Fibroblast of lung (primary cell): Measurements from ENCODE around the gene KCND2. TPM values are rescaled to one million over a fixed set of nuclear protein-coding genes. Genes with fewer than 3 reads are reported as not detected.

Experiments
- DNase-seq, 2 donors: peaks; one replicate each; pipeline versions ENCODE4 v3.0.0 to v3.0.0-alpha.2; 2010; ENCODE audit warnings: low read depth in 2 of 2
- H2AFZ ChIP-seq: 2 replicates; pipeline ENCODE4 v1.5.1; 2012; ENCODE audit warnings: low read length, control low read depth, inconsistent platforms
- H3K27ac ChIP-seq: 2 replicates; pipeline ENCODE4 v1.5.1; 2011; ENCODE audit warnings: low read length, control low read depth; ENCODE audit not compliant: insufficient read depth
- H3K27me3 ChIP-seq: 2 replicates; pipeline ENCODE4 v1.5.1; 2011; ENCODE audit warnings: mild to moderate bottlenecking, low read length; ENCODE audit not compliant: control insufficient read depth, insufficient read depth
- H3K36me3 ChIP-seq: 2 replicates; pipeline ENCODE4 v1.5.1; 2011; ENCODE audit warnings: low read length; ENCODE audit not compliant: control insufficient read depth, insufficient read depth
- H3K4me1 ChIP-seq: 2 replicates; pipeline ENCODE4 v1.5.1; 2011; ENCODE audit warnings: low read length; ENCODE audit not compliant: control insufficient read depth, insufficient read depth; ENCODE audit errors: extremely low read depth
- H3K4me2 ChIP-seq: 2 replicates; pipeline ENCODE4 v1.5.1; 2011; ENCODE audit warnings: low read length, control low read depth; ENCODE audit not compliant: insufficient read depth; ENCODE audit errors: extremely low read depth
- H3K4me3 ChIP-seq, 4 experiments: fragments of 200-600 bp in 1 of 4; sonication (generic) in 1 of 4; replicated peaks in 1 of 4; 2 replicates each; pipeline ENCODE4 v1.5.1; 2011 to 2016; ENCODE audit warnings: low read length in 4 of 4, low read depth in 3 of 4, mild to moderate bottlenecking in 3 of 4, control low read depth in 2 of 4, inconsistent platforms in 1 of 4, mixed read lengths in 1 of 4; ENCODE audit not compliant: insufficient read depth in 1 of 4; ENCODE audit errors: control extremely low read depth in 1 of 4
- H3K79me2 ChIP-seq: 2 replicates; pipeline ENCODE4 v1.5.1; 2012; ENCODE audit warnings: mild to moderate bottlenecking, low read length, inconsistent platforms; ENCODE audit not compliant: control insufficient read depth, insufficient read depth
- H3K9ac ChIP-seq: 2 replicates; pipeline ENCODE4 v1.5.1; 2011; ENCODE audit warnings: mild to moderate bottlenecking, low read length, control low read depth; ENCODE audit not compliant: insufficient read depth
- H3K9me3 ChIP-seq: 2 replicates; pipeline ENCODE4 v1.5.1; 2012; ENCODE audit warnings: low read depth, low read length; ENCODE audit not compliant: control insufficient read depth, insufficient read depth
- H4K20me1 ChIP-seq: 2 replicates; pipeline ENCODE4 v1.5.1; 2011; ENCODE audit warnings: low read length; ENCODE audit not compliant: control insufficient read depth, insufficient read depth; ENCODE audit errors: extremely low read depth
- CTCF ChIP-seq, 2 donors: IDR thresholded peaks in 1 of 2; conservative IDR thresholded peaks in 1 of 2; 1 replicate in 1 of 2; 2 replicates in 1 of 2; pipeline ENCODE4 v1.5.1; 2011 to 2012; ENCODE audit warnings: low read length in 2 of 2, control low read depth in 1 of 2, inconsistent platforms in 1 of 2, low read depth in 1 of 2, mild to moderate bottlenecking in 1 of 2
- EZH2 ChIP-seq: IDR thresholded peaks from 2 replicates; pipeline ENCODE4 v1.5.1; 2012; ENCODE audit warnings: low read length, control low read depth, mild to moderate bottlenecking; ENCODE audit errors: missing control alignments
- polyA plus RNA-seq, 2 donors: library from polyadenylated mRNA; depleted of rRNA in 1 of 2; stranded (reverse) in 1 of 2; unstranded in 1 of 2; fragments of >200 nt; gene quantifications; 2 replicates each; pipeline ENCODE4 v1.2.1, GENCODE V29; 2011 to 2012; ENCODE audit warnings: missing spikeins in 1 of 2
- total RNA-seq: library from RNA; depleted of rRNA; stranded (reverse); fragments of >200 nt; gene quantifications from 2 replicates; pipeline ENCODE4 v1.2.1, GENCODE V29; 2014

KCND2 gene
- total and polyA plus RNA-seq, 2 donors (not counting 1 experiment from before 2014, with no cell fraction given): 2.1 to 6.1 TPM

GRCh38 chr7:120553491-120553890 is 280.5 kb downstream of the KCND2 start:
- no peak overlapping the region for H3K27ac ChIP-seq
- H3K4me1 ChIP-seq: no peaks in the 10 kb centered on the region
- no peaks in the 10 kb centered on the region for H3K27me3 ChIP-seq
- no peak overlapping the region for H3K4me2 ChIP-seq
- no peak overlapping the region for H3K4me3 ChIP-seq
- H3K9me3 ChIP-seq: no peaks in the 10 kb centered on the region
- H3K79me2 ChIP-seq: no peaks in the 10 kb centered on the region
- DNase-seq: no peak
- H3K9ac ChIP-seq: no peak overlapping the region
- H2AFZ ChIP-seq: no peak overlapping the region
- TF ChIP-seq CTCF (conservative IDR thresholded peaks at IDR 0.05 in 1 of 2, IDR thresholded peaks at IDR 0.05 in 1 of 2; ENCODE audit: low read depth in 1 of 2, low read length in 2 of 2): no peak
- TF ChIP-seq EZH2: no peak
- no peaks in the 10 kb centered on the region for H4K20me1 ChIP-seq
- no peaks in the 10 kb centered on the region for H3K36me3 ChIP-seq

GRCh38 chr7:120554960-120555571 is 282.1 kb downstream of the KCND2 start:
- H3K27ac ChIP-seq: no peak overlapping the region
- DNase-seq: peak; percentile 44 to 72

GRCh38 chr7:120564145-120564544 is 291.2 kb downstream of the KCND2 start:
- no peak overlapping the region for H3K27ac ChIP-seq
- H3K79me2 ChIP-seq: no peaks in the 10 kb centered on the region
- H3K27me3 ChIP-seq: no peaks in the 10 kb centered on the region
- DNase-seq: no peak
- no peaks in the 10 kb centered on the region for H3K4me1 ChIP-seq
- H3K36me3 ChIP-seq: no peaks in the 10 kb centered on the region
- no peak overlapping the region for H3K4me3 ChIP-seq
- H3K4me2 ChIP-seq: no peak overlapping the region
- no peaks in the 10 kb centered on the region for H4K20me1 ChIP-seq
- H3K9ac ChIP-seq: no peak overlapping the region
- no peak overlapping the region for H2AFZ ChIP-seq
- TF ChIP-seq CTCF (conservative IDR thresholded peaks at IDR 0.05 in 1 of 2, IDR thresholded peaks at IDR 0.05 in 1 of 2; ENCODE audit: low read depth in 1 of 2, low read length in 2 of 2): no peak
- no peak for TF ChIP-seq EZH2
- no peaks in the 10 kb centered on the region for H3K9me3 ChIP-seq

More at GRCh38 chr7:120554960-120555571, 282.1 kb downstream of the KCND2 start:
- Histone ChIP-seq H3K4me3 (no peak overlapping the region), H3K4me1 (no peaks in the 10 kb centered on the region), H3K79me2 (no peaks in the 10 kb centered on the region), H3K9ac (no peak overlapping the region), H3K4me2 (no peak overlapping the region), H4K20me1 (no peaks in the 10 kb centered on the region), H3K36me3 (no peaks in the 10 kb centered on the region), H3K27me3 (no peaks in the 10 kb centered on the region), H2AFZ (no peak overlapping the region), H3K9me3 (no peaks in the 10 kb centered on the region)
- TF ChIP-seq CTCF (conservative IDR thresholded peaks at IDR 0.05 in 1 of 2, IDR thresholded peaks at IDR 0.05 in 1 of 2; ENCODE audit: low read depth in 1 of 2, low read length in 2 of 2) (peak; percentile 56 to 77), EZH2 (no peak)
